Neutrophil (primary cell): Measurements from ENCODE around the gene NOC2L.

Experiments
- H3K27ac ChIP-seq: fragments of 200-600 bp; sonication (generic); 2 replicates; pipeline ENCODE4 v1.5.1; 2016; ENCODE audit warnings: mild to moderate bottlenecking, moderate library complexity
- H3K27me3 ChIP-seq: fragments of 200-600 bp; sonication (generic); 2 replicates; pipeline ENCODE4 v1.6.0; 2016; ENCODE audit warnings: mild to moderate bottlenecking
- H3K36me3 ChIP-seq: fragments of 200-600 bp; sonication (generic); 2 replicates; pipeline ENCODE4 v1.5.1; 2017
- H3K4me1 ChIP-seq, 2 experiments: fragments of 200-600 bp in 1 of 2; sonication (generic) in 1 of 2; 1 replicate in 1 of 2; 2 replicates in 1 of 2; pipeline versions ENCODE4 v1.5.1 to v1.6.1; 2013 to 2016; ENCODE audit warnings: low read depth in 1 of 2, low read length in 1 of 2, mild to moderate bottlenecking in 1 of 2, moderate library complexity in 1 of 2; ENCODE audit not compliant: control insufficient read depth in 1 of 2, insufficient read depth in 1 of 2
- H3K4me3 ChIP-seq, 2 experiments: fragments of 200-600 bp in 1 of 2; sonication (generic) in 1 of 2; 1 replicate in 1 of 2; 2 replicates in 1 of 2; pipeline ENCODE4 v1.5.1; 2013 to 2016; ENCODE audit warnings: low read depth in 1 of 2, low read length in 1 of 2, mild to moderate bottlenecking in 1 of 2, moderate library complexity in 1 of 2
- H3K9me3 ChIP-seq: fragments of 200-600 bp; sonication (generic); 2 replicates; pipeline ENCODE4 v1.5.1; 2016
- CTCF ChIP-seq: fragments of 200-600 bp; sonication (generic); IDR thresholded peaks from 2 replicates; pipeline ENCODE4 v1.5.1; 2016; ENCODE audit warnings: antibody characterized with exemption

NOC2L gene

GRCh38 chr1:970242-970972 lies 11.4 kb upstream of the NOC2L start:
- TF ChIP-seq CTCF = no peak
- peaks cover 100% of the 10 kb centered on the region for H3K27me3 ChIP-seq
- no peaks in the 10 kb centered on the region for H3K36me3 ChIP-seq
- no peak overlapping the region for H3K27ac ChIP-seq
- no peak overlapping the region for H3K4me3 ChIP-seq
- no peaks in the 10 kb centered on the region for H3K9me3 ChIP-seq
- H3K4me1 ChIP-seq = peaks cover 13% of the 10 kb centered on the region in 2 experiments

GRCh38 chr1:969260-969855 lies 10.3 kb upstream of the NOC2L start:
- Histone ChIP-seq H3K4me3 (no peak overlapping the region), H3K27ac (no peak overlapping the region)

GRCh38 chr1:967466-968343 lies 8.6 kb upstream of the NOC2L start:
- H3K4me3 ChIP-seq = peak overlapping the region in 1 of 2 experiments; percentile 67
- no peaks in the 10 kb centered on the region for H3K9me3 ChIP-seq
- peaks cover 13% of the 10 kb centered on the region in 2 experiments for H3K4me1 ChIP-seq
- H3K27me3 ChIP-seq = peaks cover 84% of the 10 kb centered on the region
- no peaks in the 10 kb centered on the region for H3K36me3 ChIP-seq
- TF ChIP-seq CTCF = no peak
- no peak overlapping the region for H3K27ac ChIP-seq

More at GRCh38 chr1:969260-969855, 10.3 kb upstream of the NOC2L start:
- peaks cover 13% of the 10 kb centered on the region in 2 experiments for H3K4me1 ChIP-seq
- H3K9me3 ChIP-seq = no peaks in the 10 kb centered on the region
- TF ChIP-seq CTCF = no peak
- peaks cover 97% of the 10 kb centered on the region for H3K27me3 ChIP-seq
- H3K36me3 ChIP-seq = no peaks in the 10 kb centered on the region

- peak overlapping the region; percentile 62 to 67 for H3K4me3 ChIP-seq
- no peak for TF ChIP-seq CTCF
- H3K27me3 ChIP-seq = peaks cover 84% of the 10 kb centered on the region
- peaks cover 13% of the 10 kb centered on the region in 2 experiments for H3K4me1 ChIP-seq
- no peaks in the 10 kb centered on the region for H3K36me3 ChIP-seq
- H3K9me3 ChIP-seq = no peaks in the 10 kb centered on the region
- peak overlapping the region; percentile 9 for H3K27ac ChIP-seq
Observed at GRCh38 chr1:966704-967300, 7.7 kb upstream of the NOC2L start.

GRCh38 chr1:966135-966703 lies 7.2 kb upstream of the NOC2L start, which contains the start of gene PLEKHN1:
PLEKHN1 (plus strand) TSS chr1:966482; CDS start chr1:966532, 50 bp downstream.
- H3K9me3 ChIP-seq = no peaks in the 10 kb centered on the region
- peaks cover 15 to 17% of the 10 kb centered on the region in 2 experiments for H3K4me1 ChIP-seq
- peaks cover 84% of the 10 kb centered on the region for H3K27me3 ChIP-seq
- no peaks in the 10 kb centered on the region for H3K36me3 ChIP-seq
- no peak for TF ChIP-seq CTCF
- peak within 1 kb of the TSS; percentile 62 to 67 for H3K4me3 ChIP-seq
- peak within 1 kb of the TSS; percentile 9 for H3K27ac ChIP-seq
